ENCODE measurements around the gene CDCP1.

The CDCP1 gene

DNA sequence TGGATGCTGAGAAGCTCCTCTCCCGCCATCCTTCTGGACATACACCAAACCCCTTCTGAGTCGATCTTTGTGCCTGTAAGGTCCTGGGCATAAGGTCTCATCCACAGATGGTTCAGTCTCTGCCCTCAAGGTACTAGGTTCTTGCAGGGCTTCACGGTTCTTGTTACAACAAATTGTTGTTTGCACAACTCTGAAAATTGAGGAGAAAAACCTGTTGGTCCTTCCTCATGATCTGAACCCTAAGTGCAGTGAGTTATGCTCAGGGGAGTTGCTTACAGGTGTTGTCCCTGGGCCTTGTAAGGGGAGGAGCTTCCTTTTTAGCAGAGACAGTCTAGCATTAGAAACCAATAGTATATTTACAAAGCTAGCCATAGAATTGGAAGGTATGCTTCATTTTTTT is 15.7 kb downstream of the CDCP1 start:
- H3K4me3 ChIP-seq (ENCODE audit: low read depth, low read length), result no peak overlapping the region
- TF ChIP-seq, protein P1, sequence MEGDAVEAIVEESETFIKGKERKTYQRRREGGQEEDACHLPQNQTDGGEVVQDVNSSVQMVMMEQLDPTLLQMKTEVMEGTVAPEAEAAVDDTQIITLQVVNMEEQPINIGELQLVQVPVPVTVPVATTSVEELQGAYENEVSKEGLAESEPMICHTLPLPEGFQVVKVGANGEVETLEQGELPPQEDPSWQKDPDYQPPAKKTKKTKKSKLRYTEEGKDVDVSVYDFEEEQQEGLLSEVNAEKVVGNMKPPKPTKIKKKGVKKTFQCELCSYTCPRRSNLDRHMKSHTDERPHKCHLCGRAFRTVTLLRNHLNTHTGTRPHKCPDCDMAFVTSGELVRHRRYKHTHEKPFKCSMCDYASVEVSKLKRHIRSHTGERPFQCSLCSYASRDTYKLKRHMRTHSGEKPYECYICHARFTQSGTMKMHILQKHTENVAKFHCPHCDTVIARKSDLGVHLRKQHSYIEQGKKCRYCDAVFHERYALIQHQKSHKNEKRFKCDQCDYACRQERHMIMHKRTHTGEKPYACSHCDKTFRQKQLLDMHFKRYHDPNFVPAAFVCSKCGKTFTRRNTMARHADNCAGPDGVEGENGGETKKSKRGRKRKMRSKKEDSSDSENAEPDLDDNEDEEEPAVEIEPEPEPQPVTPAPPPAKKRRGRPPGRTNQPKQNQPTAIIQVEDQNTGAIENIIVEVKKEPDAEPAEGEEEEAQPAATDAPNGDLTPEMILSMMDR (IDR thresholded peaks at IDR 0.05; ENCODE audit: insufficient read depth, low read depth, low read length, missing control alignments), result no peak
- no peak for DNase-seq (ENCODE audit: low read depth)

DNA sequence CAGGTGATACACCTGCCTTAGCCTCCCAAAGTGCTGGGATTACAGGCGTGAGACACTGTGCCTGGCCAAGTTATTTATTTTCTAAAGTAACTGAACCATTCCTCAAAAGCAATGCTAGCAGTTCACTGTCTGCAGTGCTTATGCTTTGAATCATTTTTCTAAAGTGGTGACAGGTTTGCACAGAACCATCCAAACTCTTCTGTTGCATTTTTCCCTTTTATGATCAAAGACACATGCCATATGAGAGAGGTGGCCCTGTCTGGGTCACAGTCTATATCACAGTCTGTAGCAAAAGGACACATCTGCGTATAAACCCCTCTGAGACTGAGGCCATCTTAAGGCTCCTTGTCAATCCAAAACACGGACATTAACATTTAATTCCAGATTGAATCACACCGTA is 17.2 kb downstream of the CDCP1 start:
- no peak overlapping the region for H3K4me3 ChIP-seq (ENCODE audit: low read depth, low read length)
- DNase-seq (ENCODE audit: low read depth), result no peak
- TF ChIP-seq, protein P1 (IDR thresholded peaks at IDR 0.05; ENCODE audit: insufficient read depth, low read depth, low read length, missing control alignments), result no peak

DNA sequence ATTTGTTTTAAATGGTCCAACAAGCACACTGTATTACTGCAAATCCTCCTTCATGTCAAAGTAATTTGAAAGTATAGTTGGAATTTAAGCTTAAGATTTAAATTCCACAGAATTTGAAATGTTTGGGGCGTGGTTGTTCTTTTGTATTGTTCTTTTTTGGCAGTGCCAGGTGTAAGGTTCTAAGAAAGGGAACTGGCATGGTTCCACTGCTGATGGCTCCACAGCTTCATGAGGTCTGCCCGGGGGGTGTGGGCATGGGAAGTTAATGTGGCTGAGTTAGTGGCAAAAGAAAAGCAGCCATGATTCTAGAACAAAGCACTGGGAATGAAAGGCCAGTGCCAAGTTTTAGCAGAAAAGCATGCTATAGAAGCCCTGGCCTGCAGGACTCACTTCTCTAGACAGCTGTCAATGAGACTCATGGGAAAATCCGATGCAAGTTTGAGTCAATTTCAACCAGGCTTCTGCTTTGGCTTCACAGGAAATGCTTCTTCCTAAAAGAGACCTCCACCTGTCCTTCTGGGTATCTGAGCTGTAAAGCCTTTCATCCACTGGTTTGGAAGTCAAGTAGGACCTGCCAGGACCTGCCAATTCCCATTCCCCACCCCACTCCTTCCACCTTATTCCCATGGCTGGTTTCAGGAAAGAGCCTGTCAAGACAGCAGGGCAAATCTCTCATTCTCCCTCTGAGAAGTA is 18.9 kb downstream of the CDCP1 start:
- H3K4me3 ChIP-seq (ENCODE audit: low read depth, low read length), result no peak overlapping the region
- TF ChIP-seq, protein P1 (IDR thresholded peaks at IDR 0.05; ENCODE audit: insufficient read depth, low read depth, low read length, missing control alignments), result no peak
- DNase-seq (ENCODE audit: low read depth), result no peak

DNA sequence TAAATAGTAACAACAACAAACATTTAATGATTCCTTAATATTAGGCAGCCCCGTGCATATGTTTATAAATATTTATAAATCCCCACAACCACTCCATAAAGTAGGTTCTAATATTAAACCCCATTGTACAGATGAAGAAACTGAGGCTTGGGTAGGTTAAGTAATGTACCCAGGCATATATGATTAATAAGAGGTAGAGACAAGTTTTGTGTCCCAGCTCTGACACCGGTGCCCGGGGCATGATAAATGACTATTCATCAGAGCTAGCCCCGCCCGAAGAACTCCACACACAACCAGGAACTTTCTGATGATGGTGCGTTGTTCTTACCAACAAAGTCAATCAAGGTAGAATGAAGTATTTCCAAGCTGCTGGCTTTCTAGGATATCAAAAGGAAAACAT is 19.4 kb downstream of the CDCP1 start:
- TF ChIP-seq, protein P1 (IDR thresholded peaks at IDR 0.05; ENCODE audit: insufficient read depth, low read depth, low read length, missing control alignments), result no peak
- DNase-seq (ENCODE audit: low read depth), result no peak
- H3K4me3 ChIP-seq (ENCODE audit: low read depth, low read length), result no peak overlapping the region

- DNase-seq (ENCODE audit: low read depth), result no peak
- H3K4me3 ChIP-seq (ENCODE audit: low read depth, low read length), result no peak overlapping the region
- TF ChIP-seq, protein P1 (IDR thresholded peaks at IDR 0.05; ENCODE audit: insufficient read depth, low read depth, low read length, missing control alignments), result no peak
These were observed 20.6 kb downstream of the CDCP1 start for GRCh38 chr3:45125550-45126026.

DNA sequence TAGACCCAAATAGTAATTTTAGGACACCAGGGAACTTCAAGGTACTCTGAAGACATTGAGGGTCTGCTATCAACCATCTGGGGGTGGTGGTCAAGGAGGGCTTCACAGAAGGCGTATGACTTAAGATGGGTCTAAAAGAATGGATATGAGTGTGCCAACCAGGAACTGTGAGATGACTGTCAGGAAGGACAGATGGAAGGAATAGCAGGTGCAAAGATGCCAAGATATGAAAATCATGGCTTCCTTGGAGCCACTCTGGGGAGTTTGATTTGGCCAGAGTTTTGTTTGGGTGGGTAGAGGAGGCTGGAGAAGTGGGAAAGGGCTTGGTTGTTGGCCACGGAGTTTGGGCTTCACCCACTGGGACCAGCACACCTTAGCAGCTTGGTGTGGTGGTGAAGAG is 21.2 kb downstream of the CDCP1 start:
- TF ChIP-seq, protein P1 (IDR thresholded peaks at IDR 0.05; ENCODE audit: insufficient read depth, low read depth, low read length, missing control alignments), result no peak
- DNase-seq (ENCODE audit: low read depth), result no peak
- H3K4me3 ChIP-seq (ENCODE audit: low read depth, low read length), result no peak overlapping the region

GRCh38 chr3:45124352-45124751 is 21.8 kb downstream of the CDCP1 start:
- DNase-seq (ENCODE audit: low read depth), result no peak
- TF ChIP-seq, protein P1 (IDR thresholded peaks at IDR 0.05; ENCODE audit: insufficient read depth, low read depth, low read length, missing control alignments), result no peak
- H3K4me3 ChIP-seq (ENCODE audit: low read depth, low read length), result no peak overlapping the region
